A549 (cell line): ENCODE results near the gene SLC19A1. TPM values are rescaled to one million over a fixed set of nuclear protein-coding genes. Genes with fewer than 3 reads are reported as not detected.

ENCODE experiments used
- ATAC-seq, 2 experiments: fragments of 200-7000 bp in 1 of 2; fragments of >200 bp in 1 of 2; cut with Nextera tagmentation in 1 of 2; cut with Tn5 transposase in 1 of 2; 3 replicates each; pipeline versions ENCODE4 v1.8.0 to v1.9.1; 2018 to 2020; ENCODE audit warnings: mild to moderate bottlenecking in 1 of 2, moderate library complexity in 1 of 2
- CTCF ChIA-PET: fragments of 300-600 bp; sonication (Branson Sonifier 250); formaldehyde crosslinking; extraction: SDS; loops from one replicate; lab custom pipeline; 2021; ENCODE audit warnings: antibody characterized with exemption, inconsistent platforms; lab: Yijun Ruan, JAX
- POLR2A ChIA-PET: fragments of 350-600 bp; formaldehyde crosslinking; extraction: SDS; loops from one replicate; lab custom pipeline; 2021; ENCODE audit warnings: antibody characterized with exemption, inconsistent platforms; lab: Yijun Ruan, JAX
- DNase-seq, 2 experiments: peaks; one replicate each; pipeline versions ENCODE4 v3.0.0 to v3.0.0-alpha.2; 2011 to 2016; ENCODE audit warnings: low read depth in 1 of 2, low spot score in 1 of 2
- FAIRE-seq: peaks from 2 replicates; lab custom pipeline; 2011; peaks lifted over from hg19 to GRCh38; lab: Jason Lieb, UNC
- H3K27ac ChIP-seq, 2 experiments: fragments of >200 bp; sonication (Bioruptor Twin); formaldehyde crosslinking; 3 replicates each; pipeline ENCODE4 v1.5.1; 2016 to 2017
- H3K4me1 ChIP-seq: fragments of >200 bp; sonication (Bioruptor Twin); formaldehyde crosslinking; 3 replicates; pipeline ENCODE4 v1.6.1; 2016
- H3K4me2 ChIP-seq: fragments of >200 bp; sonication (Bioruptor Twin); formaldehyde crosslinking; 3 replicates; pipeline ENCODE4 v1.6.1; 2016
- H3K4me3 ChIP-seq: fragments of >200 bp; sonication (Bioruptor Twin); formaldehyde crosslinking; 3 replicates; pipeline ENCODE4 v1.5.1; 2016
- H3K9me3 ChIP-seq: fragments of >200 bp; sonication (Bioruptor Twin); formaldehyde crosslinking; 3 replicates; pipeline ENCODE4 v1.6.1; 2016
- CBX2 ChIP-seq: fragments of 200-600 bp; sonication (generic); IDR thresholded peaks from 2 replicates; pipeline ENCODE4 v1.6.1; 2016; ENCODE audit warnings: low read depth, mild to moderate bottlenecking, borderline replicate concordance
- CBX8 ChIP-seq: fragments of 200-600 bp; sonication (generic); IDR thresholded peaks from 2 replicates; pipeline ENCODE4 v1.6.1; 2016
- CTCF ChIP-seq: fragments of >200 bp; sonication (Bioruptor Twin); formaldehyde crosslinking; IDR thresholded peaks from 3 replicates; pipeline ENCODE4 v1.5.1; 2016
- EP300 ChIP-seq, 2 experiments: fragments of >200 bp; sonication (Bioruptor Twin); formaldehyde crosslinking; IDR thresholded peaks; 2 replicates in 1 of 2; 3 replicates in 1 of 2; pipeline ENCODE4 v1.6.1; 2016 to 2017
- ESRRA ChIP-seq: fragments of 150-350 bp; IDR thresholded peaks from 2 replicates; pipeline ENCODE4 v1.6.1; 2014; ENCODE audit warnings: mild to moderate bottlenecking, low read length, borderline replicate concordance
- FOSB ChIP-seq: fragments of 250-450 bp; sonication (Bioruptor Pico); IDR thresholded peaks from 2 replicates; pipeline ENCODE4 v1.5.0; 2020; ENCODE audit warnings: mild to moderate bottlenecking, moderate library complexity
- FOXS1 ChIP-seq: fragments of 250-450 bp; sonication (Bioruptor Pico); IDR thresholded peaks from 2 replicates; pipeline ENCODE4 v1.5.0; 2020; ENCODE audit warnings: mild to moderate bottlenecking, moderate library complexity
- HES2 ChIP-seq: fragments of >200 bp; sonication (Bioruptor Twin); formaldehyde crosslinking; IDR thresholded peaks from 2 replicates; pipeline ENCODE4 v1.6.1; 2016
- HMGXB4 ChIP-seq: fragments of 250-450 bp; sonication (Bioruptor Pico); IDR thresholded peaks from 2 replicates; pipeline ENCODE4 v1.5.0; 2021; ENCODE audit warnings: mild to moderate bottlenecking, moderate library complexity, borderline replicate concordance
- HOXA7 ChIP-seq: fragments of 250-450 bp; sonication (Bioruptor Pico); IDR thresholded peaks from 2 replicates; pipeline ENCODE4 v1.5.0; 2020; ENCODE audit warnings: mild to moderate bottlenecking, moderate library complexity
- HOXB5 ChIP-seq: fragments of 250-450 bp; sonication (Bioruptor Pico); IDR thresholded peaks from 2 replicates; pipeline ENCODE4 v1.5.0; 2020; ENCODE audit warnings: mild to moderate bottlenecking, moderate library complexity
- JUNB ChIP-seq: fragments of >200 bp; sonication (Bioruptor Twin); formaldehyde crosslinking; IDR thresholded peaks from 2 replicates; pipeline ENCODE4 v1.6.1; 2016
- KDM1A ChIP-seq: fragments of 200-600 bp; sonication (generic); IDR thresholded peaks from 2 replicates; pipeline ENCODE4 v1.6.1; 2016; ENCODE audit warnings: low read depth, mild to moderate bottlenecking
- MAFK ChIP-seq: fragments of 450-650 bp; IDR thresholded peaks from 2 replicates; pipeline ENCODE4 v1.6.1; 2014; ENCODE audit not compliant: partially characterized antibody
- MAX ChIP-seq: IDR thresholded peaks from 2 replicates; pipeline ENCODE4 v1.6.1; 2012
- MAZ ChIP-seq: fragments of 150-350 bp; IDR thresholded peaks from 2 replicates; pipeline ENCODE4 v1.6.1; 2014; ENCODE audit warnings: antibody characterized with exemption, low read depth, low read length, borderline replicate concordance
- MYC ChIP-seq: IDR thresholded peaks from 2 replicates; pipeline ENCODE4 v1.6.1; 2012; ENCODE audit warnings: mild to moderate bottlenecking, inconsistent platforms, low read length, improper control_type of control experiment, borderline replicate concordance
- NPAS2 ChIP-seq: fragments of 250-450 bp; sonication (Bioruptor Pico); IDR thresholded peaks from 2 replicates; pipeline ENCODE4 v1.8.0; 2022; ENCODE audit warnings: mild to moderate bottlenecking, moderate library complexity, borderline replicate concordance
- NR3C1 ChIP-seq: fragments of >200 bp; sonication (Bioruptor Twin); formaldehyde crosslinking; IDR thresholded peaks from 3 replicates; pipeline ENCODE4 v1.6.1; 2017
- PHF8 ChIP-seq: fragments of 200-600 bp; sonication (generic); IDR thresholded peaks from 2 replicates; pipeline ENCODE4 v1.6.1; 2016; ENCODE audit warnings: low read depth, mild to moderate bottlenecking, antibody characterized with exemption, moderate library complexity, borderline replicate concordance
- POLR2A ChIP-seq: IDR thresholded peaks from 2 replicates; pipeline ENCODE4 v1.6.1; 2012; ENCODE audit warnings: mild to moderate bottlenecking, low read length
- POLR2AphosphoS2 ChIP-seq: conservative IDR thresholded peaks from 2 replicates; pipeline ENCODE4 v1.6.1; 2012; ENCODE audit warnings: low read length, improper control_type of control experiment, inconsistent platforms
- RARB ChIP-seq: fragments of 250-450 bp; sonication (Bioruptor Pico); IDR thresholded peaks from 2 replicates; pipeline ENCODE4 v1.8.0; 2021; ENCODE audit warnings: mild to moderate bottlenecking, moderate library complexity
- RNF2 ChIP-seq: fragments of 200-600 bp; sonication (generic); IDR thresholded peaks from 2 replicates; pipeline ENCODE4 v1.6.1; 2016; ENCODE audit warnings: low read depth, mild to moderate bottlenecking, antibody characterized with exemption, moderate library complexity, borderline replicate concordance
- SMC3 ChIP-seq: fragments of >200 bp; sonication (Bioruptor Twin); formaldehyde crosslinking; IDR thresholded peaks from 3 replicates; pipeline ENCODE4 v1.6.1; 2018; ENCODE audit warnings: inconsistent platforms
- ZC3H11A ChIP-seq: fragments of 450-650 bp; IDR thresholded peaks from 2 replicates; pipeline ENCODE4 v1.6.1; 2014; ENCODE audit warnings: antibody characterized with exemption, mild to moderate bottlenecking
- ZNF302 ChIP-seq: fragments of 250-450 bp; sonication (Bioruptor Pico); IDR thresholded peaks from 2 replicates; pipeline ENCODE4 v1.9.0; 2021; ENCODE audit warnings: inconsistent platforms, mild to moderate bottlenecking, moderate library complexity
- WGBS: methylation state at CpG from one replicate; pipeline ENCODE4 v1.1.6; 2017; ENCODE audit errors: missing lambda C conversion rate; 5-methylcytosine and 5-hydroxymethylcytosine counted together
- polyA plus RNA-seq, 4 experiments: library from polyadenylated mRNA; depleted of rRNA in 3 of 4; stranded (reverse); fragments of >200 nt; fragmentation: RNase III in 1 of 4; extraction: RNeasy Plus Mini Kit Qiagen cat#74134 plus additional on column Dnase treatment in 1 of 4; gene quantifications; 2 replicates in 3 of 4; 3 replicates in 1 of 4; pipeline ENCODE4 v1.2.3, GENCODE V29; 2011 to 2017

Gene SLC19A1
- polyA plus RNA-seq, 2 of the 4 experiments (the other 2 are of a cell fraction), result 9.8 to 14.0 TPM

GRCh38 chr21:45451091-45451740 lies 91.0 kb downstream of the SLC19A1 start (continued):
- TF ChIP-seq HMGXB4 (CRISPR knock-in tag) (no peak), FOSB (no peak), HOXA7 (CRISPR knock-in tag) (no peak)

GRCh38 chr21:45450423-45451090 lies 91.7 kb downstream of the SLC19A1 start:
- 92% methylated on average over 14 of the region's 24 CpGs for WGBS
- ATAC-seq (no peak), FAIRE-seq (no peak), DNase-seq (no peak)
- no peak overlapping the region for H3K27ac ChIP-seq
- H3K4me1 ChIP-seq, result no peaks in the 10 kb centered on the region
- H3K9me3 ChIP-seq, result peaks cover 12% of the 10 kb centered on the region; the same call in 2 of the 3 replicates
- no peak overlapping the region for H3K4me2 ChIP-seq
- CTCF ChIA-PET, result interaction anchor here (0.6 to 2.3 kb wide), 3 partner anchors 19 to 159 kb away, joined by 3 to 7 read pairs (median 4); no protein-coding TSS in a partner anchor
- no peak overlapping the region for H3K4me3 ChIP-seq
- no peak for TF ChIP-seq POLR2AphosphoS2
- TF ChIP-seq CBX2, result no peak
- TF ChIP-seq KDM1A, result no peak
- TF ChIP-seq MAX, result no peak
- no peak for TF ChIP-seq ZNF302 (CRISPR knock-in tag)
- TF ChIP-seq JUNB, result no peak
- no peak for TF ChIP-seq MAFK
- POLR2A ChIA-PET, result no interaction called here

- Histone ChIP-seq H3K4me1 (no peaks in the 10 kb centered on the region), H3K27ac (peak overlapping the region in 1 of 2 experiments; percentile 48; a peak in 1 of 6 replicates), H3K4me2 (no peak overlapping the region)
- no peak for FAIRE-seq
- WGBS, result 91% methylated on average over 11 of the region's 22 CpGs
- no peak for ATAC-seq
- POLR2A ChIA-PET, result no interaction called here
- DNase-seq, result no peak
- TF ChIP-seq NR3C1, result no peak
- TF ChIP-seq PHF8, result no peak
- TF ChIP-seq ESRRA, result no peak
- TF ChIP-seq HOXB5 (CRISPR knock-in tag), result no peak
- TF ChIP-seq HES2, result no peak
- no peak for TF ChIP-seq RNF2
- TF ChIP-seq MYC, result no peak
- no peak for TF ChIP-seq ZC3H11A
- no peak for TF ChIP-seq NPAS2 (CRISPR knock-in tag)
- no peak for TF ChIP-seq RARB
- TF ChIP-seq CTCF, result no peak
- TF ChIP-seq HMGXB4 (CRISPR knock-in tag), result no peak
- TF ChIP-seq MAZ, result no peak
- no peak for TF ChIP-seq POLR2A
- TF ChIP-seq CBX8, result no peak
- TF ChIP-seq ZNF302 (CRISPR knock-in tag), result no peak
- no peak for TF ChIP-seq FOXS1
- TF ChIP-seq MAX, result no peak
- no peak for TF ChIP-seq SMC3
- no peak for TF ChIP-seq EP300 (IDR thresholded peaks at IDR 0.05)
- TF ChIP-seq, all 56 proteins: peak for 0
- no peak overlapping the region for H3K4me3 ChIP-seq
- peaks cover 12% of the 10 kb centered on the region; the same call in 2 of the 3 replicates for H3K9me3 ChIP-seq
- CTCF ChIA-PET, result interaction anchor here (0.7 to 1.2 kb wide), 2 partner anchors 10 to 157 kb away, joined by 3 to 4 read pairs; no protein-coding TSS in a partner anchor
Observed at GRCh38 chr21:45449658-45450422, 92.4 kb downstream of the SLC19A1 start.
